DND-41 (cell line): ENCODE results near the gene ECSCR.

Experiments
- EZH2 ChIP-seq: IDR thresholded peaks from 3 replicates; pipeline ENCODE4 v1.6.1; 2012; ENCODE audit warnings: borderline replicate concordance, low read depth, mild to moderate bottlenecking, moderate library complexity, low read length, inconsistent platforms; ENCODE audit not compliant: severe bottlenecking
- TF ChIP-seq, protein P1 (sequence below): IDR thresholded peaks from 2 replicates; pipeline ENCODE4 v1.5.1; 2012; ENCODE audit warnings: borderline replicate concordance, low read length, moderate library complexity, mild to moderate bottlenecking; ENCODE audit not compliant: poor library complexity, severe bottlenecking; ENCODE audit errors: extremely low read depth

DNA sequence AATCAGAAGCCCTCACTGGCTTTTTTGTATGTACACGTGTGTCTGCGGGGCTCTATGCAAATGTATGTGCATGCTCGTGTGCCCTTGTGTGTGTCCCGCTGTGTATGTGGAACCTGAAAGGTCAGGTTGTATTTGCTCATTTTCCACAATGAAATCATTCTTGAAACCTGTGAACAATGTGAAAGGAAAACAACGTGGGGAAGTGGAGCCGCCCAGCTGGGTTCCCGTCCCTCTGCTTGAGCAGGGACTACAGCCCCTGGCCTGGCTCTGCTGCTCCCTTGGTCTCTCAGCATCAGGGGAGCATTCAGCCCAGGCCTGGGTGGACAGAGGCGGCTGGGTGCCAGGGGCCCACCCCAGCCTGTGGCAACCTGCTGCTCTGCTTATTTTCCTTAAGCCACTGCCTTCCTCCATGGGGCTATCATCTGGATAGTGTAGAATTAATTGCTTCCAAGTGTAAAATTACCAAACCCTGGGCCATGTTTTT lies 3.0 kb downstream of the ECSCR start:
- TF ChIP-seq, protein P1, sequence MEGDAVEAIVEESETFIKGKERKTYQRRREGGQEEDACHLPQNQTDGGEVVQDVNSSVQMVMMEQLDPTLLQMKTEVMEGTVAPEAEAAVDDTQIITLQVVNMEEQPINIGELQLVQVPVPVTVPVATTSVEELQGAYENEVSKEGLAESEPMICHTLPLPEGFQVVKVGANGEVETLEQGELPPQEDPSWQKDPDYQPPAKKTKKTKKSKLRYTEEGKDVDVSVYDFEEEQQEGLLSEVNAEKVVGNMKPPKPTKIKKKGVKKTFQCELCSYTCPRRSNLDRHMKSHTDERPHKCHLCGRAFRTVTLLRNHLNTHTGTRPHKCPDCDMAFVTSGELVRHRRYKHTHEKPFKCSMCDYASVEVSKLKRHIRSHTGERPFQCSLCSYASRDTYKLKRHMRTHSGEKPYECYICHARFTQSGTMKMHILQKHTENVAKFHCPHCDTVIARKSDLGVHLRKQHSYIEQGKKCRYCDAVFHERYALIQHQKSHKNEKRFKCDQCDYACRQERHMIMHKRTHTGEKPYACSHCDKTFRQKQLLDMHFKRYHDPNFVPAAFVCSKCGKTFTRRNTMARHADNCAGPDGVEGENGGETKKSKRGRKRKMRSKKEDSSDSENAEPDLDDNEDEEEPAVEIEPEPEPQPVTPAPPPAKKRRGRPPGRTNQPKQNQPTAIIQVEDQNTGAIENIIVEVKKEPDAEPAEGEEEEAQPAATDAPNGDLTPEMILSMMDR: no peak
- no peak for TF ChIP-seq EZH2
